Germinal center (tissue), 1 donor: ENCODE results near the gene STOML3.
"Not testable (repeated sequence)": the region's sequence is repeated elsewhere in the genome, so short reads cannot be mapped to it uniquely, and the experiment has no call there.

Experiments used
- DNase-seq: peaks from one replicate; pipeline ENCODE4 v3.0.0; 2012; ENCODE audit warnings: mixed read lengths, low spot score

The STOML3 gene

GRCh38 chr13:38990693-38991092, at the start of gene STOML3:
STOML3 (minus strand) TSS chr13:38990831; CDS start chr13:38990721, 110 bp downstream.
- DNase-seq: no peak

GRCh38 chr13:39040206-39040605, 49.6 kb upstream of the STOML3 start:
- DNase-seq: no peak

GRCh38 chr13:39039041-39039440, 48.4 kb upstream of the STOML3 start:
- no peak for DNase-seq

GRCh38 chr13:39038569-39039030, 48.0 kb upstream of the STOML3 start:
- DNase-seq: peak; percentile 13

- DNase-seq: peak; percentile 59
These were observed 47.4 kb upstream of the STOML3 start, which contains the start of the genes NHLRC3 and PROSER1 for GRCh38 chr13:39037880-39038568. NHLRC3 (plus strand) TSS chr13:39038456; CDS start chr13:39038640, 184 bp downstream. PROSER1 (minus strand) TSS chr13:39038089; CDS start chr13:39037242, 847 bp downstream.

- DNase-seq: no peak
These were observed 46.8 kb upstream of the STOML3 start for GRCh38 chr13:39037410-39037879.

- DNase-seq: no peak
These were observed 45.6 kb upstream of the STOML3 start for GRCh38 chr13:39036212-39036611.

- no peak for DNase-seq
These were observed 45.2 kb upstream of the STOML3 start for GRCh38 chr13:39035799-39036198.

GRCh38 chr13:39035204-39035603, 44.6 kb upstream of the STOML3 start:
- no peak for DNase-seq

GRCh38 chr13:39034085-39034484, 43.5 kb upstream of the STOML3 start:
- no peak for DNase-seq

GRCh38 chr13:39032150-39032549, 41.5 kb upstream of the STOML3 start:
- DNase-seq: no peak

GRCh38 chr13:39025433-39025839, 34.8 kb upstream of the STOML3 start:
- DNase-seq: no peak

GRCh38 chr13:39023761-39024160, 33.1 kb upstream of the STOML3 start:
- no peak for DNase-seq

GRCh38 chr13:39023316-39023715, 32.7 kb upstream of the STOML3 start:
- no peak for DNase-seq

GRCh38 chr13:39020853-39021462, 30.3 kb upstream of the STOML3 start:
- DNase-seq: no peak

GRCh38 chr13:39016787-39017186, 26.2 kb upstream of the STOML3 start:
- peak; percentile 24 for DNase-seq

GRCh38 chr13:39016087-39016486, 25.5 kb upstream of the STOML3 start:
- no peak for DNase-seq

GRCh38 chr13:39013462-39013861, 22.8 kb upstream of the STOML3 start:
- DNase-seq: no peak

GRCh38 chr13:39012608-39013007, 22.0 kb upstream of the STOML3 start:
- no peak for DNase-seq

- DNase-seq: not testable (repeated sequence)
These were observed 15.9 kb upstream of the STOML3 start for GRCh38 chr13:39006371-39007111.

- no peak for DNase-seq
These were observed 8.1 kb upstream of the STOML3 start for GRCh38 chr13:38998739-38999138.

- DNase-seq: no peak
These were observed 2.8 kb upstream of the STOML3 start for GRCh38 chr13:38993381-38993780.

GRCh38 chr13:38981096-38981495, 9.5 kb downstream of the STOML3 start:
- no peak for DNase-seq
